ENCODE measurements around the gene XPO5.
A peak's percentile ranks its signal among the peaks of the same experiment; 100 is the strongest.

The XPO5 gene

DNA sequence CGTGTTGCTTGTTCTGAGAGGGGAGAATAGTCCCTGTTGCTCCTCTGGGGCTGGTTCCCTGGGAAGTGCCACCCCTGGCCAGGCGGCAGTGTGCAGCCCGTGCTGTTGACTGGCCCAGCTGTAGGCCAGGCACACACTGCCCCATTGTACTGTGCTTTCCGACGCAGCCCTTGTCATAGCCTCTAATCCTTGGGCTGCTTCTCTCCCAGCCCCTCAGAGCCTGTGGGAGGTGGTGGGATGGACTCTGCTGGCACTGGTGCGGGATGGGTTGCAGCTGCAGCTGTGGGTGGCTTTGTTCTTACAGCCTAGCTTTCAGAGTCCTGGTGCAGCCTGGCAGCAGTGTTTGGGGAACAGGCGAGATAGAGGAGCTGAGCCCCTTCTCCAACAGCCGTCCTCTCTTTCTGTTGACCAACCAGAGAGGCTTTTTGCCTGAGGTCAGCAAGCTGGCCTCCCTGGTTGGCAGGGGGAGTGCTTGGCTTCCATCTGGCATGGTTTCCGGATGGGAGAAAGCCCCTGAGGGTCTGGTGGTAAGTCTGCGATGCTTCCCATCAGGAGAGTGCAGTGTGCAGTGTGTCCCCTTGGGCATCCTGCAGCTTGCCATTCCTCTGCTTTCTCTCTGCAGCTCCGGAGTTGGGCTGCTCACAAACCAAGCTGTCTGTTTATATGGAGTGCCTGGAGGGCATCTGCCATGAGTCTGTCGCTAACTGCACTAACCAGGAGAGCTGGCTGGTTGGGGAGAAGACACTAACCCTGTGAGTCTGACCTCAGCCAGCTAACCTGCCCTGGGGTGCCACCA, 86.4 kb downstream of the XPO5 start:
- intact Hi-C loops (cut with DNase I), result no loop called here
- peak; percentile 82 to 98 (median 95) for DNase-seq

DNA sequence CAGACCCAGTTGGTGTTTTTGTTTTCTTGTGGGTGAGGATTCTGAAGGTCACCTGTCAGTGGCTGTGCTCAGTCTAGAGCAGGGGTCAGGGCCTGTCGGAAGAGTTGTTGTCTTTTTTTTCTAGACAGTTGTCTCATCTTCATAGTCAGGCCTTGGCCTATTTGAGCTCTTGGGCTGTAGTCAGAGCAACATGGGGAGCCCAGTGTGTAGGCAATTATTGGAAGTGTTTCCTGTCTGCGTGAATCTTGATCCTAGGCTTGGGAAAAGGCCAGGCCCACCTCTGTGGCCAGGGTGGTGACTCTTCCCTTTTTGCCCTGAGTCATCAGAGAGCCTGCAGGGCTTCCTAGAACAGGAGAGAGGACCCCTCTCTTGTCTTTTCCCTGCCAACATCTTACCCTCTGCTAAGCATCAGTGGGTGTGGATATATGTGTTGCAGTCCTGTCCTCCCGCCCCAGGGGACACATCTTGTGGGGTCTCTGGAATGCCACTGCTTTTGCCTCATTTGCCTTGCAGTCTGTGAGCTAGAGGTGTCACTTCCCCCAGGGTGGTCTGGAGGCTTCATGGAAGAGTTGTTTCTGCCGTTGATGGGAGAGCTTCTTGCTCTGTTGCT, 87.1 kb downstream of the XPO5 start:
- intact Hi-C loops (cut with DNase I), result no loop called here
- no peak for DNase-seq

DNA sequence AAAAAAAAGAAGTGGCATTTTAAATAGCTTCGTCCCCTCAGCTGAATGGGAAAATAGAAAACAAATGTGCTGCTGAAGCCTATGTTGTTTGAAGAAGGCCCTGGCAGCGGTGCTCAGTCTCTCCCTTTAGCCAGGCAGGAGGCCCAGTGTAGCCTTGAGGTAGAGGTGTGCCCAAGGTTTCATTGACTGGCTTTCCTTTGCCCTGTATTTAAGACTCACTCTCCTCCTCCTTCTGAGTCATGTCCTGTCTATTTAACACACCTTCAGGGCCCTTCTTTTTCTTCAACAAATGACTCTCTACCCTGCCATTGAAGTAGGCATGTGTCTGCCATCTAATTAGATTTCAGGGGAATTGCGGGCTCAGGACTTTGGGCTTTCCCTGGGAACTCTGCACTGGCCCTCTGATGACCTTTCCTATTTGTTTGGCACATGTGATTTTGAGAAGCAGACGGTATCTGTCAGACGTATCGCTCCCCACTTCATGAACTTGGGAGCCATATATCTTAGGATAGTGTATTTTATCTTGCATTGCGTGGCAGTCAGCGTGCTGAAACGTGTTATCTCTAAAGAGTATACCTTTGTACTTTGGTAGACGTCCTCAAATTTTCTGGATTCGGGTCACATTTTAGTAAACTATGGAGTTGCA, 94.1 kb downstream of the XPO5 start:
- intact Hi-C loops (cut with DNase I), result no loop called here
- no peak for DNase-seq

DNA sequence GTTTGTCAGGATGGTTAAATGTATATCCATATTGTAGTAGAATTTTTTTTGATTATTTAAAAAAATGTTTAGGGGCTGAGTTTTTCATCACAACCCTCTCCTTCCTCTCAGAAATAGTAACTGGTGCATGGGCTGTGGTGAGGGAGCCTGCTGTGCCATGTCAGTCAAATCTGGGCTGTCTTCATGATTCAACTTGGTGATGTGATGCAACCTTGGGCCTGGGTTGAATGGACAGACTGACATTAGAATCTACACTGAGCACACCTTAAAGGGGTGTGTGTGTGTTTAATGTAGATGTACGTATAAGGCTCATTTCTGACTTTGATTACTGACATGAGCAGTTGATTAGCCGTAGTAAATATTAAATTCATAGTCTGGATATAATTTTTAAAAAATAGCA, 94.8 kb downstream of the XPO5 start:
- DNase-seq, result no peak
- intact Hi-C loops (cut with DNase I), result no loop called here

DNA sequence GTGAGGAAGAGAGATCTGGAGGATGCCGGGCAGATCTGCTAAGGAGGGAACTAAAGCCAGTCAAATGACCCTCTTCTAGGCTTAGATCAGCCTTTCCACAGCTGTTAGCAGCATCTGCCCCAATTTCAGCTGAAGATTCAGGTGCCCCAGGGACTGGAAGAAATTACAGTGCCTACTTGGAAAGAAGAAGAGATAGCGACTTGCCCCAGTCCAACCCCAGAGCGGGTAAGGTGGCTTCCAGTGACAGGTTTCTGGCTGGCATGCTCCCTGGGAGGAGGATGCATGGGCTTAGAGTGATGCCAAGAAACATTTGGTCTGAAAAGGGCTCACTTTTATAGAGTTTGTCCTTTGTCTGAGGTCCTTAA, 97.8 kb downstream of the XPO5 start:
- no peak for DNase-seq
- intact Hi-C loops (cut with DNase I), result no loop called here

DNA sequence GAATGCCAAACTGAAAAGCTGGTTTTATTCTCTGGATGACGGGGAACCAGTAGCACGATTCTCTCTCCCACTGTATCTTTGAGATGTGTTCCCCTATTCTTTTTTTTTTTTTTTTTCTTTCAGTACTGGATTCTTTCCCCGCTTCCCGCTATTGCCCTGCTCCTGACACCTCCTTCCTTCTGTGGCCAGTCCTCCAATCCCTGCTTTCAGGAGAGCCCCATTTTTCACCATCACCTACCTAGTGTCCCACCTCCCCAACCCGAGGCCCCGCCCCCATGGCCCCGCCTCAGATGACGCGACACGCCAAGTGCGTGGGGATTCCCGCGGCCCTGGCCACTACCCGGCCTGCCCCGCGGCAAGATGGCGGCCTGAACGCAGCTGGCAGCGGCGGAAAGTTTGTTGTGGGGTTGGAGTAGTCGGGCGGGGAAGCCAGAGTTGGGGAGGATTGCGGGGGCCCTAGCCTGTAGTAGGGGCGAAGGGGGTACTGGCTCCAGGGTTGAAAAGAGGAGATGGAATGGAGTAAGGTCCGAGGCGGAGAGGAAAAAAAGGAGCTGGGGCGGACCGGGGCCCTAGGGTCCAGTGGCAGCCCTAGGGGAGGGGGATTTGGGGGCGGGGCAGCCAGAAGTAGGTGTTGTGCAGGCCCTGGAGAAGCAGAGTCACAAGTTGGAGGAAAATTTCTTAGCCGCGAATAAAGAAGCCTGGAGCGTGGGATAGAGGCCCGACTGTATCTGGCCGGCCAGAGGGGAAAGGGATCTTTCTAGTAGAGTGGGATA, 98.4 kb downstream of the XPO5 start, which contains the start of gene TJAP1:
TSS of gene TJAP1 (plus strand) at position 336 of the 773 bp plus-strand sequence. CDS start 21,432 bp downstream, outside the sequence.
- intact Hi-C loops (cut with DNase I), result no loop called here
- DNase-seq, result peak; percentile 88 to 99 (median 96)

DNA sequence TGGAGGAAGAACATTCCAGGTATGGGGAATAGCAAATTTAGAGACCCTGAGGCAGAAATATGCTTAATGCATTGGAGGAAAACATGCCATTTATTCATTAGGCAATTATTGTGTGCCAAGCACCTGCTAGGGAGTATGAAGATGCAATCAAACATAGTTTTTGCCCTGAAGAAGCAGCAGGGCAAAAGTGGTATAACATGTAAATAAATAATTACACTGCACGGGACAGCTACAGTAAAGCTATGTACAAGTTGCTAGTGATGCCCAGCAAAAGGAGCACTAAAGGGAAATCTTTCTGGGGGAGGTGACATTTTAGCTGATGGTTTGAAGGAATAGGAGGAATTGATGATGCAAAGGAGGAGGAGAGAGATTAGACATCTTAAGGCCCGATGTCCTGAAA, 99.1 kb downstream of the XPO5 start:
- intact Hi-C loops (cut with DNase I), result no loop called here
- no peak for DNase-seq

DNA sequence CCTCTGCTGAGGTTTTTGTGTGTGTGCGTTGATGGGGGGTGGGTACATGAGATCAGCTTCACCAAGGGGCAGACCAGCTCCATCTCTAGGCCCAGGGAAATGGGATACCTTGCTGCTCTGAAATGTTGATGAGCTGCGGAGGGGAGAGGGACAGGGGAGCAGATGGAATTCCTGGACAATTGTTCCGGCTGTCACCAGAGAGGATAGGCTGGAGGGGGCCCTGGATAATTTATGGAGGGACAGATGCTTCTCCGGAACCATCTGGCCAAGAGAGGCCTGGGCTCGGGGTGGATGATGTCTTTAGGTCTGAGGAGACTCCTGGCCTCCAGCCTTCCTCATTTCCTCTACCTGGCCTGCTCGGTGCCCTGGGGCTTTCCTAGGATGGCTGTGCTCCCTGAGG, 100.3 kb downstream of the XPO5 start:
- intact Hi-C loops (cut with DNase I), result no loop called here
- no peak for DNase-seq

DNA sequence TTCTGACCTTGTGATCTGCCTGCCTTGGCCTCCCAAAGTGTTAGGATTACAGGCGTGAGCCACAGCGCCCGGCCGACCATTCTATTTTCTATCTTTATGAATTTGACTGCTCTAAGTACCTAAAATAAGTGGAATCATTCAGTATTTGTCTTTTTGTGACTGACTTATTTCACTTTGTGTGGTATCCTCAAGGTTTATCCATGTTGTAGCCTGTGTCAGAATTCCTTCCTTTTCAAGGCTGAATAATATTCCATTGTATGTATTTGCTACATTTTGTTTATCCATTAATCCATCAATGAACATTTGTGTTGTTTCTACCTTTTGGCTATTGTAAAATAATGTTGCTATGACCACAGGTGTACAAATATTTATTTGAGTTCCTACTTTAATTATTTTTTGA, 103.3 kb downstream of the XPO5 start:
- intact Hi-C loops (cut with DNase I), result no loop called here
- DNase-seq, result no peak

All from head of caudate nucleus (tissue), 42 donors.